HL-60 (cell line): ENCODE measurements around the gene DDOST.

Source experiments
- DNase-seq, 2 experiments: peaks; one replicate each; pipeline ENCODE4 v3.0.0-alpha.2; 2010 to 2020; ENCODE audit warnings: low read depth in 1 of 2, low spot score in 1 of 2
- H3K27ac ChIP-seq: fragments of 250-450 bp; sonication (Bioruptor Pico); replicated peaks from 2 replicates; pipeline ENCODE4 v1.5.1; 2020; ENCODE audit warnings: mild to moderate bottlenecking, moderate library complexity
- H3K27me3 ChIP-seq: fragments of 250-450 bp; sonication (Bioruptor Pico); 2 replicates; pipeline ENCODE4 v1.5.1; 2021; ENCODE audit warnings: mild to moderate bottlenecking, moderate library complexity; ENCODE audit not compliant: insufficient read depth, poor library complexity, severe bottlenecking
- H3K4me3 ChIP-seq: replicated peaks from 2 replicates; pipeline ENCODE4 v1.5.1; 2011; ENCODE audit warnings: mild to moderate bottlenecking, control low read depth, low read length; ENCODE audit not compliant: insufficient read depth
- CTCF ChIP-seq: IDR thresholded peaks from one replicate; pipeline ENCODE4 v1.5.1; 2011; ENCODE audit warnings: low read length, control low read depth, inconsistent platforms; ENCODE audit not compliant: insufficient read depth
- GABPA ChIP-seq: IDR thresholded peaks from 2 replicates; pipeline ENCODE4 v1.6.1; 2012; ENCODE audit warnings: low read depth
- POLR2AphosphoS5 ChIP-seq: IDR thresholded peaks from 2 replicates; pipeline ENCODE4 v1.6.1; 2012; ENCODE audit warnings: low read depth
- REST ChIP-seq: IDR thresholded peaks from 2 replicates; pipeline ENCODE4 v1.6.1; 2012; ENCODE audit warnings: low read depth; ENCODE audit not compliant: insufficient replicate concordance
- SPI1 ChIP-seq: IDR thresholded peaks from 2 replicates; pipeline ENCODE4 v1.6.1; 2012; ENCODE audit warnings: low read depth, mild to moderate bottlenecking, borderline replicate concordance

DDOST gene

GRCh38 chr1:20706841-20707240 lies 45.7 kb upstream of the DDOST start:
- TF ChIP-seq POLR2AphosphoS5 (no peak), SPI1 (no peak), REST (no peak), CTCF (no peak), GABPA (no peak)
- Histone ChIP-seq H3K4me3 (no peak overlapping the region), H3K27me3 (no peaks in the 10 kb centered on the region), H3K27ac (no peak overlapping the region)
- no peak for DNase-seq

GRCh38 chr1:20705203-20705755 lies 44.1 kb upstream of the DDOST start:
- TF ChIP-seq SPI1, result no peak
- TF ChIP-seq GABPA, result no peak
- TF ChIP-seq CTCF, result no peak
- no peak for TF ChIP-seq REST
- TF ChIP-seq POLR2AphosphoS5, result no peak
- Histone ChIP-seq H3K4me3 (no peak overlapping the region), H3K27me3 (no peaks in the 10 kb centered on the region), H3K27ac (no peak overlapping the region)
- DNase-seq, result no peak

- no peak overlapping the region for H3K27ac ChIP-seq
- no peak overlapping the region for H3K4me3 ChIP-seq
- TF ChIP-seq CTCF, result no peak
- TF ChIP-seq GABPA, result no peak
- no peak for TF ChIP-seq SPI1
- no peak for TF ChIP-seq POLR2AphosphoS5
- TF ChIP-seq REST, result no peak
- no peak for DNase-seq
- no peaks in the 10 kb centered on the region for H3K27me3 ChIP-seq
Observed at GRCh38 chr1:20704390-20705202, 43.4 kb upstream of the DDOST start.
